ENCODE measurements around the gene FTO.

FTO gene

DNA sequence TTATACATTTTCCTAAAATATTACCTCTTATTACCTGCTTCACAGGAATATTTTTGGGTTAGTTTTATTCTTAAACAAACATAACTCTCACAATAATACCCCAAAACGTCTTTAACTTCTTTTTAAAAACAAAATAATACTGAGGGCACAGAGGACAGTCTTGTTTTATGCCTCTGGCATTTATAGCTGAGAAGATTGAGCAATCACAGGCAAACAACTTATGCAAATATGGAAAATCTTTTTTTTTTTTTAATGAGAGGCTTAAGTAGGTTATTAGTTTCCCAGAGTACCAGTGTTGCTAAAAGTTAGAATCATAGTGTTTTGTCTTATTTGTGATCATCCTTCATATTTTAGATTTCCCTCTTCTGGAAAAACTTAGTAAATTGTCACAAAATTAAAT is 195.0 kb downstream of the FTO start:
- Histone ChIP-seq H3K4me3 (no peak overlapping the region), H3K36me3 (no peaks in the 10 kb centered on the region), H3K9me3 (no peaks in the 10 kb centered on the region), H3K4me1 (peaks cover 0 to 48% (median 18%) of the 10 kb centered on the region in 4 donors), H3K27ac (no peak overlapping the region), H3K27me3 (no peaks in the 10 kb centered on the region)
- intact Hi-C loops (cut with DNase I; ENCODE audit: low total_unique reads): no loop called here
- TF ChIP-seq, protein P1, sequence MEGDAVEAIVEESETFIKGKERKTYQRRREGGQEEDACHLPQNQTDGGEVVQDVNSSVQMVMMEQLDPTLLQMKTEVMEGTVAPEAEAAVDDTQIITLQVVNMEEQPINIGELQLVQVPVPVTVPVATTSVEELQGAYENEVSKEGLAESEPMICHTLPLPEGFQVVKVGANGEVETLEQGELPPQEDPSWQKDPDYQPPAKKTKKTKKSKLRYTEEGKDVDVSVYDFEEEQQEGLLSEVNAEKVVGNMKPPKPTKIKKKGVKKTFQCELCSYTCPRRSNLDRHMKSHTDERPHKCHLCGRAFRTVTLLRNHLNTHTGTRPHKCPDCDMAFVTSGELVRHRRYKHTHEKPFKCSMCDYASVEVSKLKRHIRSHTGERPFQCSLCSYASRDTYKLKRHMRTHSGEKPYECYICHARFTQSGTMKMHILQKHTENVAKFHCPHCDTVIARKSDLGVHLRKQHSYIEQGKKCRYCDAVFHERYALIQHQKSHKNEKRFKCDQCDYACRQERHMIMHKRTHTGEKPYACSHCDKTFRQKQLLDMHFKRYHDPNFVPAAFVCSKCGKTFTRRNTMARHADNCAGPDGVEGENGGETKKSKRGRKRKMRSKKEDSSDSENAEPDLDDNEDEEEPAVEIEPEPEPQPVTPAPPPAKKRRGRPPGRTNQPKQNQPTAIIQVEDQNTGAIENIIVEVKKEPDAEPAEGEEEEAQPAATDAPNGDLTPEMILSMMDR (IDR thresholded peaks at IDR 0.05): no peak
- DNase-seq: no peak

DNA sequence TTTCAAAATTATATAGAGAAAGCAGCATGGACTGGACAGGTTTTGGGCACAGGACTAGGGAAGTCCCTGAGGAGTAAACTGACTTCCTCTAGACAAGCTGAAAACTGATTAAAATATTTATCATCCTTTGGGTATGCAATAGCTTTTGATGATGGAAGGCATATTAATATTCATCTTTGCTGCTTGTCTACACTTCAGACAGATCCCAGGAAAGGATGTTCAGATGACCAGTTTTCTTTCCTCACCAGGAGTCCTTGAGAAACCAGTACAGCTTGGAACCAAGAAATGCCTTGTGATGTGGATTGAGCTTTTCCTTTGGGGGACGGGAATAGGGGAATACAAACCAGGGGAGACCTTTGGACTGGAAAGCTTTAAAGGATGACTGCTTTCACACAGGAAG is 195.5 kb downstream of the FTO start:
- no peaks in the 10 kb centered on the region for H3K36me3 ChIP-seq
- DNase-seq: no peak
- no peak overlapping the region for H3K4me3 ChIP-seq
- H3K9me3 ChIP-seq: no peaks in the 10 kb centered on the region
- no peak overlapping the region for H3K27ac ChIP-seq
- TF ChIP-seq, protein P1 (IDR thresholded peaks at IDR 0.05): no peak
- no peaks in the 10 kb centered on the region for H3K27me3 ChIP-seq
- peaks cover 0 to 43% (median 17%) of the 10 kb centered on the region in 4 donors for H3K4me1 ChIP-seq
- intact Hi-C loops (cut with DNase I; ENCODE audit: low total_unique reads): no loop called here

DNA sequence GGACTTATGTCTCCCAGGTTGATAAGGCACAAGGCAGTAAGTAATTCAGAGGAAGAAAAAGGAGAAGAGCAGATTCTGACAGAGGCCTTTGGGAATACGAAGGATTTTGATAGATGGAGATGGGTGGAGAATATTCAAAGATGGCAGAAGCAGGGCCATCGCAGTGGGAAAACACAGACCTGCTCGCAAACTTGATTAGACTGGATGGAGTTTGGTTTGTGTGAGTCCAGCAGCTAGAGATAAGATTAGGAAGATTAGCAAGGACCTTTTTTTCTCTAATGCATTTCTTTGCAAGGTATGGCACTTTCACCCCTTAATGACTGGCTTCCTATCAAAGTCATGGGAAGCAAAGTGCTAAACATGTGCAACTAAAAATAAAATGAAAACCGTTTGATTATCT is 196.7 kb downstream of the FTO start:
- Histone ChIP-seq H3K27me3 (no peaks in the 10 kb centered on the region), H3K4me1 (peaks cover 0 to 33% (median 15%) of the 10 kb centered on the region in 4 donors), H3K27ac (no peak overlapping the region), H3K4me3 (no peak overlapping the region), H3K36me3 (no peaks in the 10 kb centered on the region), H3K9me3 (no peaks in the 10 kb centered on the region)
- DNase-seq: no peak
- intact Hi-C loops (cut with DNase I; ENCODE audit: low total_unique reads): no loop called here
- TF ChIP-seq, protein P1 (IDR thresholded peaks at IDR 0.05): no peak

DNA sequence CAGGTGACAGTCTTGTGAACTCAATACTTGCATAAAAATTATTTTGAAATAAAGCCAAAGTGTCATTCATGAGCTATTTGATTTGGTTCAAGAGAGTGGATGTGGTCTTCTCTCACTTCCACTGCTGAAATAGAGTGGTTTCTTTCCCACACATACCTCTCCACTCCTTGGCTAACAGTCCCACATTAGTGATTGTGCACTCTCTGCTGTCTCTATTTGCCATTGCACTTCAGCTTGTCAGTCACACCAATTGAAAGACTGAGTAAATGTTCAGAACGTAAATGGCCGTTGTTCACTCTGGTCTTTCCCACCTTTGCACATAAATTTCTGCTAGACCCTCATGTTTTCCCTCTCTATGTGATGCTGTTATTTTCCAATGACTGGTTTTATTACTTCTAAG is 197.5 kb downstream of the FTO start:
- no peaks in the 10 kb centered on the region for H3K36me3 ChIP-seq
- intact Hi-C loops (cut with DNase I; ENCODE audit: low total_unique reads): no loop called here
- no peak for DNase-seq
- no peak overlapping the region for H3K4me3 ChIP-seq
- H3K27ac ChIP-seq: no peak overlapping the region
- peaks cover 0 to 27% (median 13%) of the 10 kb centered on the region in 4 donors for H3K4me1 ChIP-seq
- H3K27me3 ChIP-seq: no peaks in the 10 kb centered on the region
- no peaks in the 10 kb centered on the region for H3K9me3 ChIP-seq
- TF ChIP-seq, protein P1 (IDR thresholded peaks at IDR 0.05): no peak

DNA sequence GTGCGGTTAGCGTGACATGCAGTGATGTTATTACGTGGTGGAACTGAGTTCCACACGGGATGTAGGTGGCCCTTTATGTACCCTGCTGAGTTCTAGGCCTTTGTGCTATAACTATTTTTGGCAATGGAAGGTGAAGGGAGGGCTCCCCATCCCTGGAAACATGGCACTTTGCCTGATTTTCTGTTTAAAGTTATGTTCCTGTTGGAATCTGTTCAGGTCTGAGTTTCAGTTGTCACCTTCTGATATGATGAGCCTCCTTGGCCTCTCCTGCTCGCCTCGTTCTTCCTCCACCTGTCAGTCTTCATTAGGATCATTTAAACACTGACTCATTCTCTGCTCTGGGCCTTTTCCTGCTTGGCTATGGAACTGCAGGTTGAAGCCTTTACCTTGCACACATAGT is 200.6 kb downstream of the FTO start:
- H3K27me3 ChIP-seq: no peaks in the 10 kb centered on the region
- DNase-seq: no peak
- H3K4me1 ChIP-seq: peaks cover 0 to 10% (median 2%) of the 10 kb centered on the region in 4 donors
- H3K36me3 ChIP-seq: no peaks in the 10 kb centered on the region
- TF ChIP-seq, protein P1 (IDR thresholded peaks at IDR 0.05): no peak
- H3K9me3 ChIP-seq: no peaks in the 10 kb centered on the region
- H3K27ac ChIP-seq: no peak overlapping the region
- no peak overlapping the region for H3K4me3 ChIP-seq
- intact Hi-C loops (cut with DNase I; ENCODE audit: low total_unique reads): no loop called here

DNA sequence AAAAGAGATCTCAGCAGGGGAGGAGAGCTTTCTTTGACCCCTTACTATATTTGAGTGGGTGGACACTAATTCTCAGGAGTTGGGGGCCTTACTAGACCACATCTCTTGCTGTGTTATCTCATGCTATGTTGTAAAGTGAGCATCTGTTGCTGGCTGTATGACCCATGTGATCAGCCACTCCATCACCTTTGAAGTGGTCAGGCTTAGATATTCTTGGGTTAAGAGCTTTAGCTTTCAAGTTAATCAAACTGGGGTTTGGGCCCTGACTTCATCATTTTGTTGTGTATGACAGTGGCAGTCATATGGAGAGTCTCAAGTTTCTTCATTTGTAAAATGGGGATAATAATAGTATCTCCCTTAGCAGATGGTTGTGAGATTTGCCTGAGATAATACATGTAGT is 201.1 kb downstream of the FTO start:
- H3K9me3 ChIP-seq: no peaks in the 10 kb centered on the region
- H3K27ac ChIP-seq: no peak overlapping the region
- no peaks in the 10 kb centered on the region for H3K36me3 ChIP-seq
- H3K4me3 ChIP-seq: no peak overlapping the region
- TF ChIP-seq, protein P1 (IDR thresholded peaks at IDR 0.05): no peak
- H3K4me1 ChIP-seq: peaks cover 0 to 7% (median 0%) of the 10 kb centered on the region in 4 donors
- no peaks in the 10 kb centered on the region for H3K27me3 ChIP-seq
- intact Hi-C loops (cut with DNase I; ENCODE audit: low total_unique reads): no loop called here
- no peak for DNase-seq
